T-helper 1 cell treated with Interleukin-12 subunit alpha and Interleukin-12 subunit beta and Interleukin-4 antibody, amounts not matched to agents 30 ng/mL and 1 ng/mL, for 36 hours (primary cell): Measurements from ENCODE around the gene RNF14. TPM values are rescaled to one million over a fixed set of nuclear protein-coding genes. Genes with fewer than 3 reads are reported as not detected.
"Not testable (repeated sequence)": the region's sequence is repeated elsewhere in the genome, so short reads cannot be mapped to it uniquely, and the experiment has no call there.

ENCODE experiments used
- intact Hi-C: fragments of 100-400 bp; cut with micrococcal nuclease; formaldehyde crosslinking; loops from one replicate; pipeline ENCODE4 v1.15.1; 2024
- total RNA-seq: library from RNA; stranded (reverse); gene quantifications from 2 replicates; pipeline ENCODE4 v1.2.3, GENCODE V29; 2022

The RNF14 gene
- total RNA-seq, 1 donor from 2014 or later: 26.5 TPM

GRCh38 chr5:142012186-142012785 lies 43.4 kb downstream of the RNF14 start:
- intact Hi-C loops: loop anchor here (2.0 to 10.0 kb wide), 3 partner anchors 89 to 1393 kb away; partner anchors contain the start of genes DELE1 and NR3C1

- intact Hi-C loops: loop anchor here (2.0 to 10.0 kb wide), 3 partner anchors 90 to 1392 kb away; partner anchors contain the start of genes DELE1 and NR3C1
These were observed 44.0 kb downstream of the RNF14 start, which contains the start of gene GNPDA1 for GRCh38 chr5:142012792-142013388. TSS of gene GNPDA1 (minus strand) at chr5:142013027. CDS start at chr5:142012035, 992 bp downstream.

GRCh38 chr5:142013734-142014521 lies 45.0 kb downstream of the RNF14 start:
- intact Hi-C loops: loop anchor here (2.0 to 10.0 kb wide), 4 partner anchors 91 to 1391 kb away; partner anchors contain the start of genes DELE1 and NR3C1

GRCh38 chr5:142014911-142015584 lies 46.1 kb downstream of the RNF14 start:
- intact Hi-C loops: loop anchor here (1.0 to 10.0 kb wide), 9 partner anchors 8 to 1390 kb away; partner anchors contain the start of gene NR3C1

- intact Hi-C loops: loop anchor here (1.0 to 10.0 kb wide), 13 partner anchors 9 to 1389 kb away; partner anchors contain the start of genes NDFIP1, NR3C1 and RNF14
These were observed 47.1 kb downstream of the RNF14 start for GRCh38 chr5:142015781-142016533.

- intact Hi-C loops: loop anchor here (1.0 to 10.0 kb wide), 8 partner anchors 9 to 1388 kb away; partner anchors contain the start of genes NDFIP1, NR3C1 and RNF14
These were observed 47.7 kb downstream of the RNF14 start for GRCh38 chr5:142016556-142016955.

- intact Hi-C loops: loop anchor here (5.0 to 10.0 kb wide), 4 partner anchors 204 to 1387 kb away; partner anchors contain the start of gene NR3C1
These were observed 49.0 kb downstream of the RNF14 start for GRCh38 chr5:142017832-142018427.

- intact Hi-C loops: no loop called here
These were observed 51.3 kb downstream of the RNF14 start for GRCh38 chr5:142020122-142020659.

- intact Hi-C loops: loop anchor here (2.0 kb wide), 3 partner anchors 71 to 747 kb away; partner anchors contain the start of genes ARHGAP26 and DELE1
These were observed 54.9 kb downstream of the RNF14 start for GRCh38 chr5:142023836-142024235.

GRCh38 chr5:142024771-142025304 lies 55.9 kb downstream of the RNF14 start:
- intact Hi-C loops: loop anchor here (1.0 to 2.0 kb wide), 7 partner anchors 9 to 746 kb away; partner anchors contain the start of genes ARHGAP26, DELE1 and NDFIP1

GRCh38 chr5:142025637-142026036 lies 56.7 kb downstream of the RNF14 start:
- intact Hi-C loops: loop anchor here (1.0 to 2.0 kb wide), 7 partner anchors 9 to 745 kb away; partner anchors contain the start of genes ARHGAP26, DELE1 and NDFIP1

- intact Hi-C loops: no loop called here
These were observed 63.2 kb downstream of the RNF14 start for GRCh38 chr5:142032150-142032549.

- intact Hi-C loops: no loop called here
These were observed 64.1 kb downstream of the RNF14 start for GRCh38 chr5:142032747-142033631.

- intact Hi-C loops: not testable (repeated sequence)
These were observed 65.0 kb downstream of the RNF14 start for GRCh38 chr5:142033632-142034567.

GRCh38 chr5:142034994-142035393 lies 66.1 kb downstream of the RNF14 start:
- intact Hi-C loops: no loop called here

- intact Hi-C loops: no loop called here
These were observed 68.0 kb downstream of the RNF14 start for GRCh38 chr5:142036918-142037317.

- intact Hi-C loops: not testable (repeated sequence)
These were observed 68.7 kb downstream of the RNF14 start for GRCh38 chr5:142037599-142037998.
